GM19193 (cell line): ENCODE measurements around the gene SIRPG.

Source experiments
- POLR2A ChIP-seq: IDR thresholded peaks from 4 replicates; pipeline ENCODE4 v1.6.1; 2011; ENCODE audit not compliant: insufficient read depth, insufficient read length; ENCODE audit errors: extremely low read depth

SIRPG gene

DNA sequence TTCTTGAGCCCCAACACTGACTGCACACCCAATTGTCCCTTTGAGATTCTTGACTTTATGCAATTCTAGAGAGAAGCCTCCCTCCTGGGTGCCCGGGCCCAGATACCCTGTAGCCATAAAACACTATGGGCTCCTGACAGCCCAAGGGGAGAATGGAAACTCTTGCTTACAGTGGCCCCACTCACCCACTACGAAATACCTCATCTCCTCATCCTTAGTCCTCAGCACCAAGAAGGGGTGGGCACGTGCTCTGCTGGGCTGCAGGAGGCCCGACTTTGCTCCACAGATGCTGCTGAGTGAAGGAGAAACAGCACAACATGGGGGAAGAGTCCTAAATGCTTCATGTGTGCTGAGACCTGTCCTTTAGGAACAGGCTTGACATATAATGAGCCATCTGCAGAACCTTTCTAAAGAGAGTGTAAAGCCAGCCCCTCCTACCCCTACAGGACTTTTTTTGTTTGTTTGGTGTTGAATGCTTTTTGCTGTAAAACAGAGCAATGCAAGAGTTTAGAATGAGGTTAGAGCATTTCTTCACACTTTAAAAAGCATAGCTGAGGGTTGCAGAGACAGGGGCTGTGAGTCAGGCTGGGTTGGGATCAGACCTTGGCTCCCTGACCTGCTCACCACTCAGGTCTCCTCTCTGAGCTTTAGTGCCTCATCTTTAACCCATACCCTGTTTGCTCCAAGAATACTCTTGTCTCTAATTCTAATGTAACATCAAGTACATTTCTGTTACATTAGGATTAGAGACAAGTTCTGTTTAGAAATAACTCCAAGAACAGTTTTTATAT lies 17.6 kb upstream of the SIRPG start:
- no peak for TF ChIP-seq POLR2A

- no peak for TF ChIP-seq POLR2A
Observed at GRCh38 chr20:1674361-1674760, 16.8 kb upstream of the SIRPG start.

- TF ChIP-seq POLR2A: no peak
Observed at GRCh38 chr20:1673424-1673823, 15.8 kb upstream of the SIRPG start.

DNA sequence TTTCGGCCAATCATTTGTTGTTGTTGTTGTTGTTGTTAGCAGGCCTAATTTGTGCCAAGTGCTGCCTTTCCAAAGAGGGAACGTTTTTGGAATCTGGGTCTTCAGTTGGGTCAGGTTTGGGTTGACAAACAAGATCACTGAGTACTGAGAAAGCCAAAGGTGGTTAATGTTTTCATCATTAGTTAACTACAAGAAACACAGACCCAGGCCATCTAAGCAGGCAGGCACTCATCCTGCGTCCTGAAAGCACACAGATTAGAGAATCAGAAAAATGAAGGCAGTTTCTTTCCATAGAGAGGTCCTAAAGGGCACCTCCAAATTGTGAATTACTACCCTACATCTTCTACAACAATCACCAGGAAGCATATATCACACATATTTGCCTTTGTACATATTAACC lies 15.1 kb upstream of the SIRPG start:
- TF ChIP-seq POLR2A: no peak

DNA sequence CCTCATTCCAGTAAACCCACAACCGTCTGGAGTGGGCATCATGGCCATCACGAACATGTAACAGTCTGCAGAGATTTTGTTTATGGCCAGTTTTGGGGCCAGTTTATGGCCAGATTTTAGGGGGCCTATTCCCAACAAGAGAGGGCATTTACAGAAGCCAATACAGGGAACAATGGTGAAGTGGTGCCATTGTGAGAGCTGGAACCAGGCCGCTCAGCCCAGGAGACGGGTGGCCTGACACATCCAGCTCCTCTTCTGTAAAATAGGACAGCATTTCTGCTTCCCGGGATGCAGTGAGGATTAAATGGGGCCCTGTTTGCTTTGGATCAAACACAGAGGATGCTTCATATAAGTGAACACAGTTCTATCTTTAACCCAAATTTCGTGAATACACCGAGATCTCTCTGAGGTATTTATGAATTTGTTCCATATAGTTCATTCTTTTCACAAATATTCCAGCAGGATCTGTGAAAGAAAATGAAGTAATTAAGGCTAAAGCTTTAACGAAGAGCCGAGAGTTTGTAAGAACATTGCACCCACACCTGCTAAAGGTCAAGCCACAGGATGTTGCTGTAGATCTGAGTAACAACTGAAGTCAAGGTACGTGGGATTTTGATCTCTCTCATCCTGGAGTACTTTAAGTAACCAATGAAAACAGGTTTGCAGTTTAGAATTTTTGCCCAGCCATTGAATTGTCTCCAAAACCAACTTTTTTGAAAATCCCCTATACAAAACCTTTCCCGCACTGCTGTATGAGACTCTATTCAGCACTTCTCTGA lies 14.5 kb upstream of the SIRPG start:
- TF ChIP-seq POLR2A: no peak

GRCh38 chr20:1669304-1669703 lies 11.7 kb upstream of the SIRPG start:
- no peak for TF ChIP-seq POLR2A

DNA sequence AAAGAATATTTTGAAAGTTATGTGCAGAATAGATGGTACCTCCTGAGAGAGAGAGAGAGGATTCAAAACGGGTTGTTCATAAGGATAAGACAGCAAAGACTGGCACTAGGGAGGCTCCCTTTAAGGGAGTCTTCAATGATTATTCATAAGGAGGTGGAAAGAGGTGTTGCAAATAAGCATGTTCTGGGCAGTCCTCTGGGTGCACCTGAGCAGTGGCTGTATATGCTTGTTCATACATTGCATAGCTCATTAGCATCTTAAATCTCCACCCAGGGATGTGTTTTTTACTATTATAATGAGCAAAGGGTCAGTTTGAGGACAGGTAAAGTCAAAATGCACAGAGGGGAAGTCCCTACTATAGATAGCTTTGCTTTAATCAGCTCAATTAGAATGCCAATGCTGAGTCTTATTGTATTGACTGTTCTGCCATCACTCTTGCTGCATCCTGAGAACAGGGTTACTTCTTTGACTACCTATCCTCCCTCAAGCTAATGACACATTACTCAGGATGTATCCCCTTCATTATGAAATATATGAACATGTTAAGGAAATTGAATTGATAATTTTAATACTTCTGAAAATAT lies 10.0 kb upstream of the SIRPG start:
- no peak for TF ChIP-seq POLR2A

DNA sequence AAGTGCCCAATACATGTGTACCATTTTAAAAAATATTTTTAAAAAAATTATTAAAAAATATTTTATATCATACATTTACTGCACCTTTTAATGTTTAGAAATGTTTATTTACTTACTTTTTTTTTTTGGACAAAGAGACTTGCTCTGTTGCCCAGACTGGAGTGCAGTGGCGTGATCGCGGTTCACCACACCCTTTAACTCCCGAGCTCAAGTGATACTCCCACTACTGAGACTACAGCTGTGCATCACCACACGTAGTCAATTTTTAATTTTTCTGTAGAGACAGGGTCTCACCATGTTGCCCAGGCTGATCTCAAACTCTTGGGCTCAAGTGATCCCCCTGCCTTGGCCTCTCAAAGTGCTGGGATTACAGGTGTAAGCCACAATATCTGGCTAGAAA lies 9.2 kb upstream of the SIRPG start:
- no peak for TF ChIP-seq POLR2A

- TF ChIP-seq POLR2A: no peak
Observed at GRCh38 chr20:1665345-1665744, 7.8 kb upstream of the SIRPG start.

- TF ChIP-seq POLR2A: no peak
Observed at GRCh38 chr20:1664911-1665310, 7.3 kb upstream of the SIRPG start.

DNA sequence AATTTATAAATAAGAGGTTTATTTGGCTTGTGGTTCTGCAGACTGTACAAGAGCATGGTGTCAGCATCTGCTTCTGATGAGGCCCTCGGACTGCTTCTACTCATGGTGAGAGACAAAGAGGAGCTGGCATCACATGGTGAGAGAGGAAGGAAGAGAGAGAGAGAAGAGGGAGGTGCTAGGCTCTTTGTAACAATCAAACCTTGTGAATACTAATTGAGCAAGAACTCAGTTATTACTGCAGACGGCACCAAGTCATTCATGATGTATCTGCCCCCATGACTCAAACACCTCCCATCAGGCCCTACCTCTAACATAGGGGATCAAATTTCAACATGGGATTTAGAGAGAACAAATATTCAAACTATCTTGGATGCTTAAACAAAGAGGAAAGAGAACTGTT lies 6.3 kb upstream of the SIRPG start:
- TF ChIP-seq POLR2A: no peak

- no peak for TF ChIP-seq POLR2A
Observed at GRCh38 chr20:1661542-1662299, 4.1 kb upstream of the SIRPG start.

DNA sequence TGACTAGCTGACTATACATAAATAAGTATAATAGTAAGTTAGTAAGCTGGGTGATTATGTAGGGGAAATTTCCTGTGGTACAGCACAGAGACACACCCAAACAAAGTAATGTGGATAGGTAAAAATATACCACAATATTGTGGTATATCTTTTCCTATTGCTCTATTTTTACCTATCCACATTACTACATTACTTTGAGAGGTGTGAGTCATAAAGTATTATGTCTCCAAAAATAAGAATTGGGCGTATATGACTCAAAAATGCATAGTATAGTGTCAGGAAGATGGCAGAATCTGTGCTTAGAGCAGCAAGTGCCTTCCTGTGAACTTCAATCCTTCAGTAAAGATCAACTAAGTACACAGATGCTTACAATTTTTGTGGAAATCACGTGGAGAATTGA lies 2.7 kb upstream of the SIRPG start:
- TF ChIP-seq POLR2A: no peak

DNA sequence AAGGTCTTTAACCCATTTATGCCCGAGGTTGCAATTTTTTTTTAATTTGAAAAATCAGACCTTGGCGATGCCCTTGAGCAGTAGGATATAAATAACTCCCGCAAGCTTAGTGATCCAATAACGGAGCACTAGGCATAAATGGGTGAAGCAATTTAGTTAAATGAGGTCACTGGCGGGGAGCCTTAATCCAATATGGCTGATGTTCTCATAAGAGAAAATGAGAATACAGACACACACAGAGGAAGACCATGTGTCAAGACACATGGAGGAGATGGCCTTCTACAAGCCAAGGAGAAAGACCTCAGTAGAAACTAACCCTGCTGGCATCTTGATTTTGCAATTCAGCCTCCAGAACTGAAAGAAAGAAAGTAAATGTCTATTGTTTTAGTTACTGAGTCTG lies 735 bp downstream of the SIRPG start:
- TF ChIP-seq POLR2A: no peak

GRCh38 chr20:1654996-1655395 lies 2.6 kb downstream of the SIRPG start:
- no peak for TF ChIP-seq POLR2A

DNA sequence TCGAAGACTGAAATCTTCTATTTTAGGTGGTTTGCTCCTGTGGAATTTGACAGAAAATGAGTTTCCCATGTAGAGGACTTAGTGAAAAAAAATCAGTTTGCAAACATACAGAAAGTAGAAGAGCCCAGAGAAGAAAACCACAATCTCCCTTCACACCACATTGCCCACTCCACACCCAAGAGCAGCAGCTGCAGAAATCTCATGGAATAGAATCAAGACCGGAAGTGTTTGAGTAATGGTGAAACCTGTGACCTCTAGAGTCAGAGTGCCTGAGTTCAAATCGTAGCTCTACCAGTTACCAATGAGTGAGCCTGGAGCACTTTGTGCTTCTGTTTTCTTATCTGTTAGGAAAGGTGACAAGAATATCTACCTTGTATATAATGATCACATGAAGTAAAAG lies 4.6 kb downstream of the SIRPG start:
- TF ChIP-seq POLR2A: no peak

- TF ChIP-seq POLR2A: no peak
Observed at GRCh38 chr20:1652104-1652503, 5.5 kb downstream of the SIRPG start.
